Neuronal stem cell (in vitro differentiated cells): Measurements from ENCODE around the gene SHBG.
A peak's percentile ranks its signal among the peaks of the same experiment; 100 is the strongest.

Source experiments
- DNase-seq: peaks from one replicate; pipeline ENCODE4 v3.0.0-alpha.2; 2013; ENCODE audit warnings: low spot score
- H2AFZ ChIP-seq: one replicate; pipeline ENCODE4 v1.6.1; 2013; ENCODE audit warnings: mild to moderate bottlenecking, low read length, inconsistent platforms
- H2AK5ac ChIP-seq: 2 replicates; pipeline ENCODE4 v1.6.1; 2013; ENCODE audit warnings: low read depth, mild to moderate bottlenecking, inconsistent platforms, low read length, moderate library complexity, mixed read lengths
- H2BK120ac ChIP-seq: 2 replicates; pipeline ENCODE4 v1.6.1; 2013; ENCODE audit warnings: low read depth, mild to moderate bottlenecking, inconsistent platforms, low read length, moderate library complexity, mixed read lengths
- H2BK12ac ChIP-seq: one replicate; pipeline ENCODE4 v1.6.1; 2013; ENCODE audit warnings: low read length, inconsistent platforms
- H2BK15ac ChIP-seq: 2 replicates; pipeline ENCODE4 v1.6.1; 2013; ENCODE audit warnings: mild to moderate bottlenecking, low read length, inconsistent platforms, mixed read lengths
- H2BK5ac ChIP-seq: one replicate; pipeline ENCODE4 v1.6.1; 2013; ENCODE audit warnings: inconsistent platforms, mild to moderate bottlenecking, low read length, moderate library complexity
- H3K14ac ChIP-seq: one replicate; pipeline ENCODE4 v1.6.1; 2013; ENCODE audit warnings: low read length, inconsistent platforms
- H3K18ac ChIP-seq: 2 replicates; pipeline ENCODE4 v1.6.1; 2013; ENCODE audit warnings: low read length, inconsistent platforms
- H3K23ac ChIP-seq: 2 replicates; pipeline ENCODE4 v1.6.1; 2013; ENCODE audit warnings: low read depth, mild to moderate bottlenecking, mixed read lengths, low read length, inconsistent platforms; ENCODE audit not compliant: poor library complexity
- H3K27ac ChIP-seq: replicated peaks from 3 replicates; pipeline ENCODE4 v1.5.1; 2013; ENCODE audit warnings: low read length, inconsistent platforms
- H3K27me3 ChIP-seq, 3 experiments: 2 replicates each; pipeline ENCODE4 v1.6.1; 2013; ENCODE audit warnings: low read length in 3 of 3, mild to moderate bottlenecking in 2 of 3, inconsistent platforms in 1 of 3, low read depth in 1 of 3, mixed read lengths in 1 of 3, moderate library complexity in 1 of 3; ENCODE audit not compliant: control insufficient read depth in 3 of 3, insufficient read depth in 3 of 3
- H3K36me3 ChIP-seq, 2 donors: replicated peaks in 1 of 2; 2 replicates each; pipeline ENCODE4 v1.6.1; 2013; ENCODE audit warnings: low read length in 2 of 2; ENCODE audit not compliant: control insufficient read depth in 2 of 2, insufficient read depth in 2 of 2
- H3K4ac ChIP-seq: 2 replicates; pipeline ENCODE4 v1.6.1; 2013; ENCODE audit warnings: inconsistent platforms, mild to moderate bottlenecking, low read length, moderate library complexity
- H3K4me1 ChIP-seq, 2 donors: 1 replicate in 1 of 2; 2 replicates in 1 of 2; pipeline ENCODE4 v1.6.1; 2013; ENCODE audit warnings: low read length in 2 of 2, low read depth in 1 of 2; ENCODE audit not compliant: control insufficient read depth in 2 of 2, insufficient read depth in 1 of 2
- H3K4me2 ChIP-seq: one replicate; pipeline ENCODE4 v1.6.1; 2013; ENCODE audit warnings: mild to moderate bottlenecking, low read length, inconsistent platforms; ENCODE audit not compliant: insufficient read depth, poor library complexity, severe bottlenecking
- H3K4me3 ChIP-seq, 2 donors: 2 replicates each; pipeline ENCODE4 v1.5.1; 2013; ENCODE audit warnings: low read length in 2 of 2, mild to moderate bottlenecking in 2 of 2, inconsistent platforms in 1 of 2, moderate library complexity in 1 of 2
- H3K79me1 ChIP-seq: one replicate; pipeline ENCODE4 v1.6.1; 2013; ENCODE audit warnings: low read depth, mild to moderate bottlenecking, inconsistent platforms, low read length, moderate library complexity
- H3K9ac ChIP-seq: one replicate; pipeline ENCODE4 v1.6.1; 2013; ENCODE audit warnings: mild to moderate bottlenecking, low read depth, low read length, inconsistent platforms; ENCODE audit not compliant: poor library complexity
- H3K9me3 ChIP-seq, 2 donors: replicated peaks in 1 of 2; 2 replicates each; pipeline versions ENCODE3 to v1.6.1; 2013; ENCODE audit warnings: low read length in 2 of 2, mild to moderate bottlenecking in 2 of 2, inconsistent platforms in 1 of 2, low read depth in 1 of 2, mixed read lengths in 1 of 2, moderate library complexity in 1 of 2; ENCODE audit not compliant: control insufficient read depth in 2 of 2, insufficient read depth in 1 of 2
- H4K8ac ChIP-seq: one replicate; pipeline ENCODE4 v1.6.1; 2013; ENCODE audit warnings: low read depth, mild to moderate bottlenecking, inconsistent platforms, low read length, moderate library complexity
- H4K91ac ChIP-seq: one replicate; pipeline ENCODE4 v1.6.1; 2013; ENCODE audit warnings: low read length, low read depth, mild to moderate bottlenecking, inconsistent platforms; ENCODE audit not compliant: poor library complexity
- WGBS, 2 donors: extraction: QIAGEN DNeasy Blood & Tissue Kit; methylation state at CpG; one replicate each; pipeline ENCODE4 v1.1.7; 2013; ENCODE audit warnings: missing lambda C conversion rate in 2 of 2, mixed read lengths in 1 of 2; ENCODE audit not compliant: insufficient read length in 2 of 2, insufficient replicate concordance in 1 of 2; ENCODE audit errors: extremely low coverage in 2 of 2; 5-methylcytosine and 5-hydroxymethylcytosine counted together

SHBG gene

DNA sequence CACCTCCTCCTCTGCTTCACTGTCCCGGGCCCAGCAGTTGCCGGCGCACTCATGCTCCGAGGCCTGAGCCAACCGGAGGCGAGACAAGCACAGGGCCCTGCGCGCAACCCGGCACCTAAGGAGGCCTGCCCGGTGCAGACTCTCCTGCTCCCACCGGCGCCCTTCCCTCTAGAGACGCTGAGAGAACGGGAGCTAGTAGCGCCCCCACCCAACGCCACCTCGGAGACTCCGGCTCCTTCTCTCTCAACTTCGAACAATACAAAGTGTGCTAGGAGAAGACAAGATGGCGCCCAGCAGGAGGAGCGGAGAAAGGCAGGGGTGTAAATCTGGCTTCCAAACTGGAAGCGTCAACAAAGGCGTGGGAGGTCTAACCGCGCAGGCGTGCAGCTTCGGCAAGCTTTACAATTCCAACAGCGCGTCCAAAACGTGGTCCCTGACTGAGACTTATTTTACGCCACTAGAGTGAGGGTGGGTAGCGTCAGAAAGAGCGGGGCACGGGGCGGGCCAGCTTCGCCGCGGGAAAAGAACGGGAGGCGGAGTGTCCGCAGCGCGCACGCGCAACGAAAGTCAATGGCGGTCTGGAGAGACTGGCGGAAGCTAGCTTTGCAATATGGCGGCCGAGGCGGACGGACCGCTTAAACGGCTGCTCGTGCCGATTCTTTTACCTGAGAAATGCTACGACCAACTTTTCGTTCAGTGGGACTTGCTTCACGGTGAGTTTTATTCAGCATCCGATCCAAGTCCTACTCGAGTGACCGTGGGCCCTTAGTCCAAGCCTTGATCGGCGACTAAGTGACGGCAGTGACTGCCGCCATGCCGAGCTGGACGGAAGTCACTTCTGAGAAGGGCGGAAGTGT is 46.5 kb upstream of the SHBG start, which contains the start of gene MPDU1:
Gene MPDU1, plus strand, starts transcription at position 600 of the 857 bp plus-strand sequence. Its CDS starts 11 bp downstream, at position 611.
- H3K36me3 ChIP-seq, result peaks cover 34 to 70% of the 10 kb centered on the region in 2 donors
- H3K4me3 ChIP-seq, result peak within 1 kb of the TSS; percentile 58 to 86
- peak within 1 kb of the TSS; percentile 99 for H4K8ac ChIP-seq
- peak within 1 kb of the TSS; percentile 92 for H3K23ac ChIP-seq
- peak within 1 kb of the TSS; percentile 100 for H4K91ac ChIP-seq
- no peaks in the 10 kb centered on the region for H3K9me3 ChIP-seq
- peaks cover 13 to 17% of the 10 kb centered on the region in 2 donors for H3K4me1 ChIP-seq
- H3K4ac ChIP-seq, result peak within 1 kb of the TSS; percentile 94
- peak within 1 kb of the TSS; percentile 98 for H3K27ac ChIP-seq
- H2BK12ac ChIP-seq, result peak within 1 kb of the TSS; percentile 98
- peaks cover 13% of the 10 kb centered on the region for H3K79me1 ChIP-seq
- peak within 1 kb of the TSS; percentile 59 for H3K14ac ChIP-seq
- peak within 1 kb of the TSS; percentile 100 for H2BK5ac ChIP-seq
- peak within 1 kb of the TSS; percentile 69 for H3K4me2 ChIP-seq
- no CpG with 5 or more reads among the region's 69 CpGs for WGBS, 2 donors
- H2AK5ac ChIP-seq, result peak within 1 kb of the TSS; percentile 100
- peak within 1 kb of the TSS; percentile 100 for H3K18ac ChIP-seq
- H3K27me3 ChIP-seq, result no peaks in the 10 kb centered on the region
- H2BK120ac ChIP-seq, result peak within 1 kb of the TSS; percentile 99
- peak within 1 kb of the TSS; percentile 100 for H2BK15ac ChIP-seq
- peak; percentile 96 for DNase-seq
- H2AFZ ChIP-seq, result peak within 1 kb of the TSS; percentile 86
- peak within 1 kb of the TSS; percentile 90 for H3K9ac ChIP-seq

DNA sequence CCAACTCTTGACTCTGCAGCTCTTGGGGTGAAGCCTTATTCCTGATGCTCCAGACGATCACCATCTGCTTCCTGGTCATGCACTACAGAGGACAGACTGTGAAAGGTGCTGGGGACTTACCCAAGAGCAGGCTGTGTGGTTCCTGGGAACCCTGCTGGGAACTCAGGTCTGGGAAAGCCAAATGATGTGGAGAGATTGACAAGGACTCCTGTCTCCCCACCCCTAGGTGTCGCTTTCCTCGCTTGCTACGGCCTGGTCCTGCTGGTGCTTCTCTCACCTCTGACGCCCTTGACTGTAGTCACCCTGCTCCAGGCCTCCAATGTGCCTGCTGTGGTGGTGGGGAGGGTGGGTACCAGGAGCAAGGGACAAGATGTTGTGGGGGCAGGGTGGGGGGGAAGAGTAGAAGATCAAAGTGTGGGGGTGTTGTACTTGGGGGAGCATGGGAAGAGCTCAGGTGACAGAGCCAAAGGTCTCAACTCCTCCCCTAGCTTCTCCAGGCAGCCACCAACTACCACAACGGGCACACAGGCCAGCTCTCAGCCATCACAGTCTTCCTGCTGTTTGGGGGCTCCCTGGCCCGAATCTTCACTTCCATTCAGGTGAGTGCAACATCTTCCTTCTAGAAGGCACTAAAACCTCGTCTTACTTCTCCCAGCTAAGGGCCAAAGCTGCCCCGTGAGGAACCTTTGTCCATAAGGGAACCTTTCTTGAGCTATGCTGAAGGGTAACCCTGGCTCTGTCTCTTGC is 43.1 kb upstream of the SHBG start:
- no peak overlapping the region for H2BK5ac ChIP-seq
- H3K4me3 ChIP-seq, result no peak overlapping the region
- H3K79me1 ChIP-seq, result peaks cover 13% of the 10 kb centered on the region
- H3K18ac ChIP-seq, result no peak overlapping the region
- no peaks in the 10 kb centered on the region for H3K27me3 ChIP-seq
- peaks cover 24 to 41% of the 10 kb centered on the region in 2 donors for H3K4me1 ChIP-seq
- DNase-seq, result no peak
- no CpG with 5 or more reads among the region's 9 CpGs for WGBS, 2 donors
- no peaks in the 10 kb centered on the region for H3K9me3 ChIP-seq
- H2BK12ac ChIP-seq, result no peak overlapping the region
- no peak overlapping the region for H4K8ac ChIP-seq
- H2AK5ac ChIP-seq, result no peak overlapping the region
- H4K91ac ChIP-seq, result no peak overlapping the region
- H2AFZ ChIP-seq, result no peak overlapping the region
- no peak overlapping the region for H3K14ac ChIP-seq
- H2BK15ac ChIP-seq, result no peak overlapping the region
- no peak overlapping the region for H2BK120ac ChIP-seq
- no peak overlapping the region for H3K23ac ChIP-seq
- no peak overlapping the region for H3K4me2 ChIP-seq
- H3K4ac ChIP-seq, result no peak overlapping the region
- no peak overlapping the region for H3K27ac ChIP-seq
- H3K36me3 ChIP-seq, result peaks cover 28 to 73% of the 10 kb centered on the region in 2 donors
- no peak overlapping the region for H3K9ac ChIP-seq

DNA sequence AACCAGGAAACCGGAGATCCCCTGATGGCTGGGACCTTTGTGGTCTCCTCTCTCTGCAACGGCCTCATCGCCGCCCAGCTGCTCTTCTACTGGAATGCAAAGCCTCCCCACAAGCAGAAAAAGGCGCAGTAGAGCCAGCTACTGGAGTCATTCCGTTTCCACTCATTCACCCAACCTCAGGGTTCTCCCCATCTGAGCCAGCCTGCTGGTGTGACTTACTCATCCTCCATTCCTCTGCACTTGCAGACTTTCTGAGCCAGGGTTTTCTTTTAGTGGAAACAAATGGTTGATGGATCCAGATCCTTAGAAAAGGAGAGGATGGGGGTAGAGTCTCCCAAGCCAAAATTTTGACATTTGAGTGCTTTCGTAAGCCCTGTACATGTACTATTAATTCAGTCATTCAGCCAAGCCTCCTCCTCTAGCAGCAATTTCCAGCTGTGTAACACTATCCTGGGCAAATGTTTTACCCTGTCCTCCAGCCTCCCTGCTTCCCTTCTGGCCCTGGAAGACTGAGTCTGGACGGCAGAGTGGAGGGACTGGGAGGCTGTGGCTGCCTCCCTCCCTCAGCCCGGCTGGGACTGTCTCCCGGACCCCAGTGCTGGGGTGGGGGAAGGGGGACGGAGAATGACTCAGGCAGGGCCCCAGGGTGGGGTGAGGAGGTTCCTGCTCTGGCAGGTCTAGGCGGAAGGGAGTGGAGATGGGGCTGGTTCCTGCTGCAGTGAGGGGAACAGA is 42.3 kb upstream of the SHBG start:
- Histone ChIP-seq H3K14ac (no peak overlapping the region), H3K4me2 (no peak overlapping the region), H3K27me3 (no peaks in the 10 kb centered on the region), H3K4me3 (no peak overlapping the region), H2AK5ac (no peak overlapping the region), H2AFZ (no peak overlapping the region), H3K9me3 (no peaks in the 10 kb centered on the region), H2BK120ac (no peak overlapping the region), H2BK12ac (no peak overlapping the region), H3K18ac (no peak overlapping the region), H3K36me3 (peaks cover 33 to 73% of the 10 kb centered on the region in 2 donors), H3K4me1 (peaks cover 22 to 43% of the 10 kb centered on the region in 2 donors), H3K4ac (no peak overlapping the region), H3K9ac (peak overlapping the region; percentile 45), H3K23ac (no peak overlapping the region), H3K79me1 (peaks cover 7% of the 10 kb centered on the region), H4K8ac (no peak overlapping the region), H4K91ac (no peak overlapping the region), H3K27ac (no peak overlapping the region), H2BK15ac (no peak overlapping the region), H2BK5ac (no peak overlapping the region)
- no CpG with 5 or more reads among the region's 12 CpGs for WGBS, 2 donors
- no peak for DNase-seq
